Fibroblast of the conjunctiva (primary cell): Measurements from ENCODE around the gene MDGA2.

ENCODE experiments used
- DNase-seq: peaks from one replicate; pipeline ENCODE4 v3.0.0-alpha.2; 2010; ENCODE audit warnings: low read depth

Gene MDGA2

GRCh38 chr14:46902837-46903236, 772.6 kb downstream of the MDGA2 start:
- no peak for DNase-seq

DNA sequence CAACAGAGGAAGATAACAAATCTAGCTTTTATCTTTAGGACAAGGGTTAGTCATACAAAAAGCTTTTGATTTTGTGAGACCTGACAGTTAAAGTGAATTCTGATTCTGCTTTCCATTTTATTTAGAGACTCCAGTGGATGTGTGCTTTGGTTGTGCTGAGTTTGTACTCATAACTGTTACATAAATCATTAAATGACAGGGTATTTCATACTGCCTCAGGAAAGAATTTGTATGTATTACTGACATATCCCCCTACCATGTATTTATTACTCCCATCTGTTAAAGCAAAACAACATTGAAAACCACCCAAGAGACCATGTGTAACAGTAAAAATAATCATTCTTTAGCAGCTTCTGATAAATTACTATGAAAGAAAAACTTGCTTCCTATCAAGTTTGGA, 780.9 kb downstream of the MDGA2 start:
- no peak for DNase-seq

DNA sequence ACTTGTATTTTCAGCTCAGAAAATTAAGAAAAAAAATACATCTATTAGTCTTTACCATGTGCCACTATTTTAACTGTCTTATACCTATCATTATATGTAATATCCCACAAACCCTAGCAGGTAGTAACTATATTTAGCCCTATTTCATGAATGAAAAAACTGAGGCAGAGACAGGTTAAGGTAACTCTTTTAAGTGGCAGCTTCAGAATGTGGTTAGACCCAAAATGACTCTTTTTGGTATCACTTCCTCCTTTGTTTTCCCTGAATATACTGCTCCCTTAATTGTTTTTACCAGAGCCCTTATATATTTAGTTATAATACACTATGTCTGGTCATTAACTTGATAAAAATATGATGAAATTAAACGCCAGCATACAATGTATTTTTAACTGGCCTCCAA, 788.3 kb downstream of the MDGA2 start:
- DNase-seq = no peak

GRCh38 chr14:46885566-46885965, 789.8 kb downstream of the MDGA2 start:
- no peak for DNase-seq

DNA sequence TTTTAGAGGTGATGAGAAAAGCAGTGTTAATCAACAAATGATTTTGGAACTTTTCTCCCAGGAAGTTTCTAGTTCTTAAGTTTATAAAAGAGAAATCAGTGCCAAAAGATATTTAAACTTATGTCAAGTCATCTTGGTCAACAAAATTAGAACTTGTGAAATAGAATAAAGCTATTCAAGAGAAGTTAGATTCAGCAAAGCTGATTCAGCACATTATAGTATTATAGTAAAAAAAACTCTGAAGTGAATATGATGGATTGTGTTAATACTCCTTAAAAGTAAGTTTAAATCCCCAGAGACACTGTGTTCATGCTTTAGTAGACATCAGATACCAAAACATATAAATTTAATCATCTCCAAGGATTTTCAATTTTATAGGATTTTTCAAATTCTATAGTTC, 813.7 kb downstream of the MDGA2 start:
- DNase-seq = no peak

DNA sequence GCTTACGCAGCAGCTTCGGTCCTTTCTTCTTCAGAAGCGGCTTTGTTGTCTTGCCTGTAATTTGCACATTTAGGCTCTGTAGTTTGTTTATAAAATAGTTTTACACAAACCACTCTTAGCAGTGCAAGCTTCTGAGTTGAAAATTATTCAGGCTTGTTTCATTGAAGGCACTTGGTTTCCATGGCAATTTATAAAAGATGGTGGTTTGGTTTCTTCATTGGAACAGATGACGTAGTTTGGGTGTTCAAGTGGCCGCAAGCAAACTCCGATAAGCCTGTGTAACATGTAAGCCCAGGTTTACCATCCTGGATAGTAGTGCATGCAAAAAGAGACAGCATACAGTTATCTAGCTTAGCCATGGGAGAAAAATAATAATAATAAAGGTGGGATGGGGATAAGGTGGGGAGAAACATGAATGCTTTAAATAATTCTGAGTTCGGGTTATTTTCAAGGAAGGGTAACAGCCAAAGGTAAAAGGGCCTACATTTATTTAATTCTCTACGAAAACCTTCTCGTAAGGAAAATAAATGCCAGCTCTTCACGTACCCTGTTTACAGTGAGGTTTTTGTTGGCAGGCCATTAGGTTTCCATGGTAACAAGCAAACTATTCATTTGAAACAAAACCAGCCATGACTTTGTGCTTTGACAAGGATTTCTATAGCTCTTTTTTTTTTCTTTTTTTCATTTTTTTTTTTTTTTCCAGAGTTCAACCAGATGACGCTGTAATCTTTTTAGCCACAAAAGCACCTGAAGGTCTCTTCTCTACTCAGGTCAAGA, 834.3 kb downstream of the MDGA2 start:
- no peak for DNase-seq

GRCh38 chr14:46820291-46820690, 855.1 kb downstream of the MDGA2 start:
- DNase-seq = no peak

- no peak for DNase-seq
Observed at GRCh38 chr14:46819117-46819516, 856.3 kb downstream of the MDGA2 start.

GRCh38 chr14:46818147-46818546, 857.3 kb downstream of the MDGA2 start:
- DNase-seq = no peak

DNA sequence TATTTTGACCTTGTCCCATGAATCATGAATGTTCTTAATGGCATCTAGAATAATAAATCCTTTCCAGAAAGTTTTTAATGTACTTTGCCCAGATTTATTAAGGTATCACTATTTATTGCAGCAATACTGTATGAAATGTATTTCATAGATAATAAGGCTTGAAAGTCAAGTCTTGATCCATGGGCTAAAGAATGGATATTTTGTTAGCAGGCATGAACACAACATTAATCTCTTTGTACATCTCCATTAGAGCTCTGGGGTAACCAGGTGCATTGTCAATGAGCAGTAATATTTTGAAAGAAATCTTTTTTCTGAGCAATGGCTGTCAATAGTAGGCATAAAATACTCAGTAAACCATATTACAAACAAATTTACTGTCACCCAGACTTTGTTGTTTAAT, 882.3 kb downstream of the MDGA2 start:
- no peak for DNase-seq
